K562 (cell line): ENCODE measurements around the gene PALS1. TPM values are rescaled to one million over a fixed set of nuclear protein-coding genes. Genes with fewer than 3 reads are reported as not detected.

Source experiments
- ATAC-seq: fragments of 200-7000 bp; cut with Tn5 transposase; 3 replicates; pipeline ENCODE4 v1.9.1; 2020; ENCODE audit warnings: moderate library complexity
- BruUV-seq: library from RNA; stranded (reverse); fragments of 400-500 nt; replicated peaks from 2 replicates; lab custom pipeline; 2021; lab: Mats Ljungman, UMichigan
- CTCF ChIA-PET: fragments of 300-600 bp; formaldehyde crosslinking; extraction: SDS; loops from one replicate; lab custom pipeline; 2021; ENCODE audit warnings: low intra/inter-chr PET ratio; lab: Yijun Ruan, JAX
- POLR2A ChIA-PET: fragments of 300-600, 350-650 bp; sonication (Branson Sonifier 250); formaldehyde crosslinking; extraction: SDS; loops from one replicate; lab custom pipeline; 2021; ENCODE audit warnings: antibody characterized with exemption, inconsistent platforms; lab: Yijun Ruan, JAX
- DNase-seq, 4 experiments: peaks; one replicate each; pipeline versions ENCODE4 v3.0.0 to v3.0.0-alpha.2; 2011 to 2018; ENCODE audit warnings: low spot score in 3 of 4, mixed read lengths in 3 of 4; ENCODE audit errors: extremely low read depth in 1 of 4
- FAIRE-seq: peaks from 2 replicates; lab custom pipeline; 2011; peaks lifted over from hg19 to GRCh38; lab: Jason Lieb, UNC
- H2AFZ ChIP-seq: 2 replicates; pipeline ENCODE4 v1.6.0; 2011; ENCODE audit warnings: low read depth, low read length, control low read depth, inconsistent platforms
- H3K27ac ChIP-seq: fragments of 200-600 bp; 3 replicates; pipeline ENCODE4 v1.8.0; 2011; ENCODE audit warnings: low read depth, mild to moderate bottlenecking, control low read depth, inconsistent platforms, low read length, moderate library complexity, mixed read lengths; ENCODE audit errors: extremely low read depth
- H3K27me3 ChIP-seq, 2 experiments: fragments of 300-600 bp in 1 of 2; 2 replicates in 1 of 2; 3 replicates in 1 of 2; pipeline versions ENCODE4 v1.6.0 to v1.8.0; 2011; ENCODE audit warnings: inconsistent platforms in 2 of 2, low read length in 2 of 2, mild to moderate bottlenecking in 1 of 2, mixed read lengths in 1 of 2, moderate library complexity in 1 of 2; ENCODE audit not compliant: control insufficient read depth in 2 of 2, insufficient read depth in 2 of 2
- H3K36me3 ChIP-seq: fragments of 300-600 bp; 3 replicates; pipeline ENCODE4 v1.8.0; 2011; ENCODE audit warnings: mild to moderate bottlenecking, low read length, inconsistent platforms; ENCODE audit not compliant: control insufficient read depth, insufficient read depth
- H3K4me1 ChIP-seq, 2 experiments: fragments of 200-600 bp in 1 of 2; replicated peaks in 1 of 2; 2 replicates in 1 of 2; 3 replicates in 1 of 2; pipeline versions ENCODE4 v1.5.1 to v1.8.0; 2011; ENCODE audit warnings: inconsistent platforms in 2 of 2, low read length in 2 of 2, mild to moderate bottlenecking in 1 of 2, mixed read lengths in 1 of 2, moderate library complexity in 1 of 2; ENCODE audit not compliant: control insufficient read depth in 2 of 2, insufficient read depth in 2 of 2
- H3K4me2 ChIP-seq: 2 replicates; pipeline ENCODE4 v1.6.1; 2011; ENCODE audit warnings: low read length, control low read depth, inconsistent platforms, mixed read lengths; ENCODE audit not compliant: insufficient read depth
- H3K4me3 ChIP-seq: fragments of 200-600 bp; sonication (generic), shearing (Covaris generic); 2 replicates; pipeline ENCODE4 v1.5.1; 2016; ENCODE audit warnings: control low read depth, inconsistent platforms
- H3K79me2 ChIP-seq: fragments of 200-600 bp; 3 replicates; pipeline ENCODE4 v1.8.0; 2011; ENCODE audit warnings: low read length, inconsistent platforms; ENCODE audit not compliant: control insufficient read depth, insufficient read depth
- H3K9ac ChIP-seq, 2 experiments: 2 replicates each; pipeline versions ENCODE4 v1.6.0 to v1.6.1; 2011; ENCODE audit warnings: low read depth in 2 of 2, low read length in 2 of 2, control low read depth in 1 of 2, inconsistent platforms in 1 of 2, mild to moderate bottlenecking in 1 of 2, mixed read lengths in 1 of 2; ENCODE audit not compliant: insufficient read depth in 1 of 2
- H3K9me1 ChIP-seq: one replicate; pipeline ENCODE4 v1.6.0; 2011; ENCODE audit warnings: inconsistent platforms, mild to moderate bottlenecking, low read length, moderate library complexity; ENCODE audit not compliant: control insufficient read depth, insufficient read depth
- H3K9me3 ChIP-seq: replicated peaks from 2 replicates; pipeline ENCODE4 v1.5.1; 2011; ENCODE audit warnings: low read depth, low read length, inconsistent platforms; ENCODE audit not compliant: control insufficient read depth, insufficient read depth
- H4K20me1 ChIP-seq: replicated peaks from 2 replicates; pipeline ENCODE4 v1.6.1; 2011; ENCODE audit warnings: low read length, inconsistent platforms, mixed read lengths; ENCODE audit not compliant: control insufficient read depth, insufficient read depth
- AFF4 ChIP-seq: sonication (generic); formaldehyde crosslinking; IDR thresholded peaks from 2 replicates; pipeline ENCODE4 v1.8.0; 2023; ENCODE audit warnings: mild to moderate bottlenecking, missing genetic modification reagents
- BCL6 ChIP-seq: fragments of 250-450 bp; sonication (Bioruptor Pico); IDR thresholded peaks from 2 replicates; pipeline ENCODE4 v1.4.0; 2020
- GATAD2B ChIP-seq: fragments of 450-650 bp; IDR thresholded peaks from 2 replicates; pipeline ENCODE4 v1.6.1; 2017; ENCODE audit warnings: mild to moderate bottlenecking, borderline replicate concordance
- ILK ChIP-seq: fragments of 450-650 bp; IDR thresholded peaks from 2 replicates; pipeline ENCODE4 v1.6.1; 2016; ENCODE audit warnings: missing genetic modification characterization, low read depth, mild to moderate bottlenecking, missing compliant biosample characterization, moderate library complexity, borderline replicate concordance
- LCOR ChIP-seq: sonication (generic); formaldehyde crosslinking; IDR thresholded peaks from 2 replicates; pipeline ENCODE4 v1.8.0; 2022; ENCODE audit warnings: mild to moderate bottlenecking, missing genetic modification reagents
- NELFE ChIP-seq: IDR thresholded peaks from 2 replicates; pipeline ENCODE4 v1.6.1; 2011; ENCODE audit warnings: mild to moderate bottlenecking; ENCODE audit not compliant: insufficient read depth, insufficient read length
- PHB2 ChIP-seq: fragments of 450-650 bp; IDR thresholded peaks from 2 replicates; pipeline ENCODE4 v1.6.1; 2017; ENCODE audit warnings: low read depth
- PPARD ChIP-seq: fragments of 250-450 bp; sonication (Bioruptor Pico); IDR thresholded peaks from 2 replicates; pipeline ENCODE4 v1.8.0; 2022; ENCODE audit warnings: inconsistent platforms, mild to moderate bottlenecking, moderate library complexity
- PRDM10 ChIP-seq: fragments of 450-650 bp; IDR thresholded peaks from 2 replicates; pipeline ENCODE4 v1.6.1; 2018; ENCODE audit not compliant: partially characterized antibody
- ZBTB8A ChIP-seq: fragments of 450-650 bp; IDR thresholded peaks from 2 replicates; pipeline ENCODE4 v1.6.1; 2018; ENCODE audit warnings: mild to moderate bottlenecking, moderate library complexity; ENCODE audit not compliant: partially characterized antibody
- ZNF282 ChIP-seq: sonication (generic); formaldehyde crosslinking; IDR thresholded peaks from 2 replicates; pipeline ENCODE4 v1.8.1; 2023; ENCODE audit warnings: missing genetic modification reagents
- ZNF398 ChIP-seq: fragments of 250-450 bp; sonication (Bioruptor Pico); IDR thresholded peaks from 2 replicates; pipeline ENCODE4 v1.8.0; 2021; ENCODE audit warnings: moderate library complexity, mild to moderate bottlenecking, inconsistent platforms
- WGBS: fragments of 100-300 bp; shearing (Covaris generic); methylation state at CpG from one replicate; pipeline ENCODE4 v1.1.6; 2016; ENCODE audit warnings: low coverage, mixed read lengths; ENCODE audit not compliant: insufficient coverage; ENCODE audit errors: missing lambda C conversion rate; 5-methylcytosine and 5-hydroxymethylcytosine counted together
- in situ Hi-C: fragments of 300-500 bp; cut with MboI; formaldehyde crosslinking; loops from 4 replicates; pipeline ENCODE4 v1.15.0; 2018; ENCODE audit warnings: inconsistent platforms, mixed read lengths
- intact Hi-C: fragments of 100-400 bp; cut with micrococcal nuclease; formaldehyde crosslinking; loops from 2 replicates; pipeline ENCODE4 v1.14.2; 2022
- polyA plus RNA-seq, 8 experiments: library from polyadenylated mRNA; depleted of rRNA in 4 of 8; stranded (reverse) in 5 of 8; unstranded in 3 of 8; fragments of >200 nt; fragmentation: Nextera tagmentation in 2 of 8; fragmentation: Illumina TruSeq in 1 of 8; extraction: Ambion mirVana in 2 of 8; extraction: Trizol in 1 of 8; gene quantifications; 2 replicates each; pipeline versions ENCODE4 v1.2.1 to v1.2.3, GENCODE V29; 2011 to 2014; ENCODE audit warnings: inconsistent platforms in 1 of 8, missing spikeins in 1 of 8
- total RNA-seq, 7 experiments: library from RNA; depleted of rRNA in 6 of 7; stranded (reverse); fragments of >200 nt in 6 of 7; fragmentation: Illumina TruSeq in 2 of 7; extraction: Trizol in 2 of 7; gene quantifications; 2 replicates each; pipeline versions ENCODE4 v1.2.1 to v1.2.3, GENCODE V29; 2011 to 2021; ENCODE audit warnings: low replicate concordance in 1 of 7

Gene PALS1
- total and polyA plus RNA-seq, 9 of the 15 experiments (the other 6 are each of a cell fraction or from before 2014, with no cell fraction given) = 4.1 to 9.9 (median 7.2) TPM

- TF ChIP-seq AFF4 (CRISPR knock-in tag) (no peak), ZNF282 (CRISPR knock-in tag) (no peak), ZBTB8A (no peak), BCL6 (CRISPR knock-in tag) (no peak), GATAD2B (no peak), PPARD (no peak)
Observed at GRCh38 chr14:67228325-67228984, 12.8 kb upstream of the PALS1 start (continued).

- no peak for DNase-seq
- no peak for FAIRE-seq
- Histone ChIP-seq H4K20me1 (no peaks in the 10 kb centered on the region), H3K4me1 (no peaks in the 10 kb centered on the region), H3K9me1 (no peaks in the 10 kb centered on the region), H3K27ac (no peak overlapping the region), H3K27me3 (no peaks in the 10 kb centered on the region), H3K4me2 (no peak overlapping the region), H3K36me3 (no peaks in the 10 kb centered on the region), H3K9me3 (no peaks in the 10 kb centered on the region), H3K4me3 (no peak overlapping the region), H3K79me2 (no peaks in the 10 kb centered on the region), H2AFZ (no peak overlapping the region), H3K9ac (no peak overlapping the region)
- POLR2A ChIA-PET = interaction anchor here (0.7 to 1.1 kb wide), 3 partner anchors 8 to 14 kb away, joined by 3 to 4 read pairs (median 3); partner anchors contain the start of gene PALS1
- no peak for ATAC-seq
- BruUV-seq = no TSS peak
- WGBS = 66% methylated on average over 2 of the region's 2 CpGs
- in situ Hi-C loops = no loop called here
- intact Hi-C loops = no loop called here
- CTCF ChIA-PET = no interaction called here
- TF ChIP-seq PRDM10 = no peak
- no peak for TF ChIP-seq PHB2
- TF ChIP-seq LCOR (CRISPR knock-in tag) = no peak
- no peak for TF ChIP-seq ZNF398
- no peak for TF ChIP-seq ILK (tag)
- no peak for TF ChIP-seq NELFE
Observed at GRCh38 chr14:67232066-67232465, 9.2 kb upstream of the PALS1 start.
